Measurements from ENCODE around the gene SESTD1.

Gene SESTD1

GRCh38 chr2:179253226-179253625 is 11.4 kb downstream of the SESTD1 start:
- Histone ChIP-seq H2AFZ (ENCODE audit: low read length) (no peak overlapping the region), H3K9ac (ENCODE audit: low read length) (no peak overlapping the region; the same call in 1 of the 2 replicates), H3K9me2 (ENCODE audit: low read depth, low read length) (no peaks in the 10 kb centered on the region), H4K20me1 (ENCODE audit: insufficient read depth, low read length) (no peaks in the 10 kb centered on the region), H3K9me3 (ENCODE audit: low read length) (0 out of 2 replicates have a peak, but pooled peaks cover 5% of the 10 kb centered on the region), H3K4me2 (ENCODE audit: low read length) (peak overlapping the region; percentile 37; the same call in 1 of the 2 replicates), H3K36me3 (ENCODE audit: insufficient read depth, low read length) (0 out of 2 replicates have a peak, but pooled peaks cover 7% of the 10 kb centered on the region), H3K79me2 (ENCODE audit: insufficient read depth, low read length) (peaks cover 2% of the 10 kb centered on the region; the same call in 1 of the 2 replicates), H3K27me3 (ENCODE audit: insufficient read depth, low read length) (no peaks in the 10 kb centered on the region), H3K27ac (ENCODE audit: low read depth, low read length, poor library complexity, severe bottlenecking) (peak overlapping the region; percentile 47), H3F3A (ENCODE audit: insufficient read depth, low read length) (no peaks in the 10 kb centered on the region), H3K4me3 (ENCODE audit: low read depth, low read length, poor library complexity, severe bottlenecking) (no peak overlapping the region), H3K4me1 (ENCODE audit: insufficient read depth, low read length, severe bottlenecking) (peaks cover 31% of the 10 kb centered on the region)
- no peak for TF ChIP-seq EZH2 (IDR thresholded peaks at IDR 0.05; ENCODE audit: borderline replicate concordance, low read length)
- TF ChIP-seq CTCF (IDR thresholded peaks at IDR 0.05; ENCODE audit: low read length) = no peak

- no peak overlapping the region for H2AFZ ChIP-seq (ENCODE audit: low read length)
- TF ChIP-seq CTCF (IDR thresholded peaks at IDR 0.05; ENCODE audit: low read length) (no peak), EZH2 (IDR thresholded peaks at IDR 0.05; ENCODE audit: borderline replicate concordance, low read length) (no peak)
- no peaks in the 10 kb centered on the region for H3K27me3 ChIP-seq (ENCODE audit: insufficient read depth, low read length)
- H4K20me1 ChIP-seq (ENCODE audit: insufficient read depth, low read length) = no peaks in the 10 kb centered on the region
- H3K4me2 ChIP-seq (ENCODE audit: low read length) = peak overlapping the region; percentile 37
- H3F3A ChIP-seq (ENCODE audit: insufficient read depth, low read length) = no peaks in the 10 kb centered on the region
- H3K79me2 ChIP-seq (ENCODE audit: insufficient read depth, low read length) = peaks cover 10% of the 10 kb centered on the region; the same call in 1 of the 2 replicates
- H3K27ac ChIP-seq (ENCODE audit: low read depth, low read length, poor library complexity, severe bottlenecking) = peak overlapping the region; percentile 47
- peak overlapping the region; percentile 4; the same call in 1 of the 2 replicates for H3K9ac ChIP-seq (ENCODE audit: low read length)
- H3K36me3 ChIP-seq (ENCODE audit: insufficient read depth, low read length) = 0 out of 2 replicates have a peak, but pooled peaks cover 7% of the 10 kb centered on the region
- H3K9me2 ChIP-seq (ENCODE audit: low read depth, low read length) = no peaks in the 10 kb centered on the region
- H3K9me3 ChIP-seq (ENCODE audit: low read length) = 0 out of 2 replicates have a peak, but pooled peaks cover 5% of the 10 kb centered on the region
- H3K4me1 ChIP-seq (ENCODE audit: insufficient read depth, low read length, severe bottlenecking) = peaks cover 36% of the 10 kb centered on the region
- H3K4me3 ChIP-seq (ENCODE audit: low read depth, low read length, poor library complexity, severe bottlenecking) = peak overlapping the region; percentile 2
Measured at GRCh38 chr2:179252423-179252822, 12.2 kb downstream of the SESTD1 start.

GRCh38 chr2:179251870-179252269 is 12.8 kb downstream of the SESTD1 start:
- TF ChIP-seq CTCF (IDR thresholded peaks at IDR 0.05; ENCODE audit: low read length) (no peak), EZH2 (IDR thresholded peaks at IDR 0.05; ENCODE audit: borderline replicate concordance, low read length) (no peak)
- H3K79me2 ChIP-seq (ENCODE audit: insufficient read depth, low read length) = peaks cover 16% of the 10 kb centered on the region; the same call in 1 of the 2 replicates
- peak overlapping the region; percentile 47 for H3K27ac ChIP-seq (ENCODE audit: low read depth, low read length, poor library complexity, severe bottlenecking)
- peak overlapping the region; percentile 37 for H3K4me2 ChIP-seq (ENCODE audit: low read length)
- H3F3A ChIP-seq (ENCODE audit: insufficient read depth, low read length) = no peaks in the 10 kb centered on the region
- H3K36me3 ChIP-seq (ENCODE audit: insufficient read depth, low read length) = 0 out of 2 replicates have a peak, but pooled peaks cover 7% of the 10 kb centered on the region
- no peaks in the 10 kb centered on the region for H3K27me3 ChIP-seq (ENCODE audit: insufficient read depth, low read length)
- no peaks in the 10 kb centered on the region for H4K20me1 ChIP-seq (ENCODE audit: insufficient read depth, low read length)
- peaks cover 41% of the 10 kb centered on the region for H3K4me1 ChIP-seq (ENCODE audit: insufficient read depth, low read length, severe bottlenecking)
- H3K9ac ChIP-seq (ENCODE audit: low read length) = peak overlapping the region; percentile 4; the same call in 1 of the 2 replicates
- no peak overlapping the region for H2AFZ ChIP-seq (ENCODE audit: low read length)
- 0 out of 2 replicates have a peak, but pooled peaks cover 5% of the 10 kb centered on the region for H3K9me3 ChIP-seq (ENCODE audit: low read length)
- peak overlapping the region; percentile 2 for H3K4me3 ChIP-seq (ENCODE audit: low read depth, low read length, poor library complexity, severe bottlenecking)
- no peaks in the 10 kb centered on the region for H3K9me2 ChIP-seq (ENCODE audit: low read depth, low read length)

All from OCI-LY1 (cell line).